ENCODE results near the gene ARHGAP29. TPM values are rescaled to one million over a fixed set of nuclear protein-coding genes. Genes with fewer than 3 reads are reported as not detected.
"Not testable (repeated sequence)": the region's sequence is repeated elsewhere in the genome, so short reads cannot be mapped to it uniquely, and the experiment has no call there.

ARHGAP29 gene
- total and polyA plus RNA-seq, 5 donors from 2014 or later, result not detected

GRCh38 chr1:94182191-94182590 is 55.2 kb downstream of the ARHGAP29 start:
- Mint-ChIP-seq H3K36me3 (no peaks in the 10 kb centered on the region), H3K27me3 (peaks cover 4% of the 10 kb centered on the region)

GRCh38 chr1:94180650-94181049 is 56.7 kb downstream of the ARHGAP29 start:
- no peaks in the 10 kb centered on the region for H3K9me3 ChIP-seq (ENCODE audit: control insufficient read depth in 2 of 2, low read length in 2 of 2)
- no peak overlapping the region for H3K27ac Mint-ChIP-seq
- H3K4me3 ChIP-seq (ENCODE audit: low read depth, low read length), result no peak overlapping the region
- H3K4me3 Mint-ChIP-seq, result no peak overlapping the region
- ATAC-seq (ENCODE audit: low read depth in 2 of 2), result no peak
- H3K27me3 Mint-ChIP-seq, result peaks cover 10% of the 10 kb centered on the region
- peaks cover 1% of the 10 kb centered on the region for H3K27me3 ChIP-seq (ENCODE audit: control insufficient read depth, insufficient read depth, low read length)
- no peak overlapping the region for H3K27ac ChIP-seq (ENCODE audit: insufficient read depth, low read length, poor library complexity, severe bottlenecking)
- no peaks in the 10 kb centered on the region for H3K4me1 ChIP-seq (ENCODE audit: control insufficient read depth, insufficient read depth, low read length, poor library complexity, severe bottlenecking)
- DNase-seq, result no peak
- no peaks in the 10 kb centered on the region for H3K36me3 Mint-ChIP-seq
- H3K36me3 ChIP-seq (ENCODE audit: control insufficient read depth, insufficient read depth, low read length), result no peaks in the 10 kb centered on the region
- peaks cover 0 to 1% (median 0%) of the 10 kb centered on the region in 7 donors for H3K9me3 Mint-ChIP-seq
- no peaks in the 10 kb centered on the region for H3K4me1 Mint-ChIP-seq

More at GRCh38 chr1:94182191-94182590, 55.2 kb downstream of the ARHGAP29 start:
- ATAC-seq (ENCODE audit: low read depth in 2 of 2) (no peak), DNase-seq (no peak)
- Mint-ChIP-seq H3K27ac (no peak overlapping the region), H3K9me3 (peaks cover 0 to 1% (median 0%) of the 10 kb centered on the region in 7 donors), H3K4me1 (no peaks in the 10 kb centered on the region), H3K4me3 (no peak overlapping the region)
- H3K27me3 ChIP-seq (ENCODE audit: control insufficient read depth, insufficient read depth, low read length), result peaks cover 3% of the 10 kb centered on the region
- H3K36me3 ChIP-seq (ENCODE audit: control insufficient read depth, insufficient read depth, low read length), result no peaks in the 10 kb centered on the region
- H3K4me3 ChIP-seq (ENCODE audit: low read depth, low read length), result no peak overlapping the region
- H3K27ac ChIP-seq (ENCODE audit: insufficient read depth, low read length, poor library complexity, severe bottlenecking), result no peak overlapping the region
- no peaks in the 10 kb centered on the region for H3K9me3 ChIP-seq (ENCODE audit: control insufficient read depth in 2 of 2, low read length in 2 of 2)
- H3K4me1 ChIP-seq (ENCODE audit: control insufficient read depth, insufficient read depth, low read length, poor library complexity, severe bottlenecking), result no peaks in the 10 kb centered on the region

GRCh38 chr1:94178901-94179300 is 58.5 kb downstream of the ARHGAP29 start:
- H3K4me3 Mint-ChIP-seq, result no peak overlapping the region

GRCh38 chr1:94169126-94169525 is 68.3 kb downstream of the ARHGAP29 start:
- Mint-ChIP-seq H3K4me3 (no peak overlapping the region), H3K27me3 (peaks cover 7% of the 10 kb centered on the region), H3K27ac (no peak overlapping the region), H3K9me3 (peaks cover 0 to 2% (median 0%) of the 10 kb centered on the region in 7 donors), H3K4me1 (no peaks in the 10 kb centered on the region), H3K36me3 (no peaks in the 10 kb centered on the region)
- ATAC-seq (ENCODE audit: low read depth in 2 of 2), result no peak
- no peaks in the 10 kb centered on the region for H3K36me3 ChIP-seq (ENCODE audit: control insufficient read depth, insufficient read depth, low read length)
- no peak for DNase-seq
- no peaks in the 10 kb centered on the region for H3K4me1 ChIP-seq (ENCODE audit: control insufficient read depth, insufficient read depth, low read length, poor library complexity, severe bottlenecking)
- H3K4me3 ChIP-seq (ENCODE audit: low read depth, low read length), result no peak overlapping the region
- no peaks in the 10 kb centered on the region for H3K9me3 ChIP-seq (ENCODE audit: control insufficient read depth in 2 of 2, low read length in 2 of 2)
- H3K27me3 ChIP-seq (ENCODE audit: control insufficient read depth, insufficient read depth, low read length), result no peaks in the 10 kb centered on the region
- H3K27ac ChIP-seq (ENCODE audit: insufficient read depth, low read length, poor library complexity, severe bottlenecking), result no peak overlapping the region

More at GRCh38 chr1:94178901-94179300, 58.5 kb downstream of the ARHGAP29 start:
- Histone ChIP-seq H3K27ac (ENCODE audit: insufficient read depth, low read length, poor library complexity, severe bottlenecking) (no peak overlapping the region), H3K27me3 (ENCODE audit: control insufficient read depth, insufficient read depth, low read length) (peaks cover 1% of the 10 kb centered on the region), H3K36me3 (ENCODE audit: control insufficient read depth, insufficient read depth, low read length) (no peaks in the 10 kb centered on the region), H3K9me3 (ENCODE audit: control insufficient read depth in 2 of 2, low read length in 2 of 2) (no peaks in the 10 kb centered on the region), H3K4me3 (ENCODE audit: low read depth, low read length) (no peak overlapping the region), H3K4me1 (ENCODE audit: control insufficient read depth, insufficient read depth, low read length, poor library complexity, severe bottlenecking) (no peaks in the 10 kb centered on the region)
- H3K4me1 Mint-ChIP-seq, result no peaks in the 10 kb centered on the region
- H3K9me3 Mint-ChIP-seq, result no peaks in the 10 kb centered on the region
- peaks cover 10% of the 10 kb centered on the region for H3K27me3 Mint-ChIP-seq
- no peaks in the 10 kb centered on the region for H3K36me3 Mint-ChIP-seq
- no peak for ATAC-seq (ENCODE audit: low read depth in 2 of 2)
- DNase-seq, result no peak
- H3K27ac Mint-ChIP-seq, result no peak overlapping the region

GRCh38 chr1:94165843-94166242 is 71.5 kb downstream of the ARHGAP29 start:
- H3K4me1 Mint-ChIP-seq, result no peaks in the 10 kb centered on the region
- H3K4me3 Mint-ChIP-seq, result no peak overlapping the region
- H3K27me3 ChIP-seq (ENCODE audit: control insufficient read depth, insufficient read depth, low read length), result no peaks in the 10 kb centered on the region
- H3K36me3 ChIP-seq (ENCODE audit: control insufficient read depth, insufficient read depth, low read length), result no peaks in the 10 kb centered on the region
- H3K27me3 Mint-ChIP-seq, result peaks cover 7% of the 10 kb centered on the region
- no peak overlapping the region for H3K27ac Mint-ChIP-seq
- no peak for ATAC-seq (ENCODE audit: low read depth in 2 of 2)
- peaks cover 0 to 2% (median 0%) of the 10 kb centered on the region in 7 donors for H3K9me3 Mint-ChIP-seq
- H3K4me3 ChIP-seq (ENCODE audit: low read depth, low read length), result no peak overlapping the region
- no peaks in the 10 kb centered on the region for H3K9me3 ChIP-seq (ENCODE audit: control insufficient read depth in 2 of 2, low read length in 2 of 2)
- H3K27ac ChIP-seq (ENCODE audit: insufficient read depth, low read length, poor library complexity, severe bottlenecking), result no peak overlapping the region
- no peaks in the 10 kb centered on the region for H3K4me1 ChIP-seq (ENCODE audit: control insufficient read depth, insufficient read depth, low read length, poor library complexity, severe bottlenecking)
- no peak for DNase-seq
- H3K36me3 Mint-ChIP-seq, result no peaks in the 10 kb centered on the region

GRCh38 chr1:94164885-94165284 is 72.5 kb downstream of the ARHGAP29 start:
- H3K27me3 Mint-ChIP-seq, result not testable (repeated sequence)

GRCh38 chr1:94164121-94164520 is 73.3 kb downstream of the ARHGAP29 start:
- not testable (repeated sequence) for H3K4me3 ChIP-seq (ENCODE audit: low read depth, low read length); H3K27me3 ChIP-seq (ENCODE audit: control insufficient read depth, insufficient read depth, low read length); H3K36me3 ChIP-seq (ENCODE audit: control insufficient read depth, insufficient read depth, low read length); H3K4me3 Mint-ChIP-seq; H3K36me3 Mint-ChIP-seq; H3K4me1 Mint-ChIP-seq; H3K4me1 ChIP-seq (ENCODE audit: control insufficient read depth, insufficient read depth, low read length, poor library complexity, severe bottlenecking); H3K27ac ChIP-seq (ENCODE audit: insufficient read depth, low read length, poor library complexity, severe bottlenecking); DNase-seq; H3K9me3 Mint-ChIP-seq; ATAC-seq (ENCODE audit: low read depth in 2 of 2); H3K27me3 Mint-ChIP-seq; H3K9me3 ChIP-seq (ENCODE audit: control insufficient read depth in 2 of 2, low read length in 2 of 2); H3K27ac Mint-ChIP-seq

More at GRCh38 chr1:94164885-94165284, 72.5 kb downstream of the ARHGAP29 start:
- H3K4me3 ChIP-seq (ENCODE audit: low read depth, low read length); DNase-seq; H3K36me3 ChIP-seq (ENCODE audit: control insufficient read depth, insufficient read depth, low read length); H3K27ac ChIP-seq (ENCODE audit: insufficient read depth, low read length, poor library complexity, severe bottlenecking); ATAC-seq (ENCODE audit: low read depth in 2 of 2); H3K4me1 ChIP-seq (ENCODE audit: control insufficient read depth, insufficient read depth, low read length, poor library complexity, severe bottlenecking); H3K9me3 Mint-ChIP-seq; H3K36me3 Mint-ChIP-seq; H3K4me3 Mint-ChIP-seq; H3K27me3 ChIP-seq (ENCODE audit: control insufficient read depth, insufficient read depth, low read length); H3K9me3 ChIP-seq (ENCODE audit: control insufficient read depth in 2 of 2, low read length in 2 of 2); H3K4me1 Mint-ChIP-seq; H3K27ac Mint-ChIP-seq: not testable (repeated sequence)

GRCh38 chr1:94163249-94163648 is 74.1 kb downstream of the ARHGAP29 start:
- H3K4me3 Mint-ChIP-seq; H3K4me1 ChIP-seq (ENCODE audit: control insufficient read depth, insufficient read depth, low read length, poor library complexity, severe bottlenecking); DNase-seq; H3K27ac ChIP-seq (ENCODE audit: insufficient read depth, low read length, poor library complexity, severe bottlenecking); H3K36me3 ChIP-seq (ENCODE audit: control insufficient read depth, insufficient read depth, low read length); H3K9me3 ChIP-seq (ENCODE audit: control insufficient read depth in 2 of 2, low read length in 2 of 2); ATAC-seq (ENCODE audit: low read depth in 2 of 2); H3K4me1 Mint-ChIP-seq; H3K27me3 ChIP-seq (ENCODE audit: control insufficient read depth, insufficient read depth, low read length); H3K4me3 ChIP-seq (ENCODE audit: low read depth, low read length); H3K27ac Mint-ChIP-seq; H3K36me3 Mint-ChIP-seq; H3K27me3 Mint-ChIP-seq; H3K9me3 Mint-ChIP-seq: not testable (repeated sequence)
